Muscle layer of colon (tissue), 2 donors: ENCODE measurements around the gene LAMC2.

Experiments used
- H3K27ac ChIP-seq: one replicate; pipeline ENCODE4 v1.7.0; 2013; ENCODE audit warnings: low read depth, mild to moderate bottlenecking, low read length, moderate library complexity
- H3K27me3 ChIP-seq, 2 donors: one replicate each; pipeline ENCODE4 v1.7.0; 2013; ENCODE audit warnings: low read length in 2 of 2, mild to moderate bottlenecking in 2 of 2; ENCODE audit not compliant: insufficient read depth in 2 of 2, control insufficient read depth in 1 of 2
- H3K36me3 ChIP-seq: one replicate; pipeline ENCODE4 v1.7.0; 2013; ENCODE audit warnings: mild to moderate bottlenecking, low read length; ENCODE audit not compliant: insufficient read depth
- H3K4me1 ChIP-seq: one replicate; pipeline ENCODE4 v1.7.0; 2013; ENCODE audit warnings: mild to moderate bottlenecking, low read length; ENCODE audit not compliant: insufficient read depth
- H3K4me3 ChIP-seq, 2 donors: one replicate each; pipeline ENCODE4 v1.7.0; 2013; ENCODE audit warnings: low read length in 2 of 2, low read depth in 1 of 2, mild to moderate bottlenecking in 1 of 2, moderate library complexity in 1 of 2
- H3K9ac ChIP-seq: one replicate; pipeline ENCODE4 v1.7.0; 2013; ENCODE audit warnings: low read length
- H3K9me3 ChIP-seq: one replicate; pipeline ENCODE4 v1.7.0; 2013; ENCODE audit warnings: mild to moderate bottlenecking, low read length
- donor health status: abdominal sarcoma.
- donor health status: Adenocarcinoma of cecum.

LAMC2 gene

GRCh38 chr1:183168308-183168707 is 17.8 kb upstream of the LAMC2 start:
- Histone ChIP-seq H3K4me1 (no peaks in the 10 kb centered on the region), H3K27me3 (no peaks in the 10 kb centered on the region), H3K9ac (no peak overlapping the region), H3K4me3 (no peak overlapping the region), H3K27ac (no peak overlapping the region), H3K36me3 (no peaks in the 10 kb centered on the region), H3K9me3 (no peaks in the 10 kb centered on the region)

GRCh38 chr1:183173828-183174227 is 12.2 kb upstream of the LAMC2 start:
- H3K36me3 ChIP-seq: no peaks in the 10 kb centered on the region
- H3K9me3 ChIP-seq: no peaks in the 10 kb centered on the region
- no peak overlapping the region for H3K4me3 ChIP-seq
- H3K4me1 ChIP-seq: no peaks in the 10 kb centered on the region
- no peak overlapping the region for H3K9ac ChIP-seq
- no peak overlapping the region for H3K27ac ChIP-seq
- no peaks in the 10 kb centered on the region for H3K27me3 ChIP-seq

GRCh38 chr1:183175631-183176030 is 10.4 kb upstream of the LAMC2 start:
- H3K27me3 ChIP-seq: no peaks in the 10 kb centered on the region
- no peak overlapping the region for H3K9ac ChIP-seq
- H3K27ac ChIP-seq: no peak overlapping the region
- no peaks in the 10 kb centered on the region for H3K9me3 ChIP-seq
- H3K4me1 ChIP-seq: peaks cover 11% of the 10 kb centered on the region
- no peak overlapping the region for H3K4me3 ChIP-seq
- H3K36me3 ChIP-seq: no peaks in the 10 kb centered on the region

GRCh38 chr1:183178545-183178944 is 7.5 kb upstream of the LAMC2 start:
- Histone ChIP-seq H3K27ac (no peak overlapping the region), H3K9ac (no peak overlapping the region), H3K36me3 (no peaks in the 10 kb centered on the region), H3K4me1 (peaks cover 16% of the 10 kb centered on the region), H3K27me3 (no peaks in the 10 kb centered on the region), H3K4me3 (no peak overlapping the region), H3K9me3 (no peaks in the 10 kb centered on the region)

GRCh38 chr1:183179033-183179432 is 7.0 kb upstream of the LAMC2 start:
- Histone ChIP-seq H3K9me3 (no peaks in the 10 kb centered on the region), H3K4me3 (no peak overlapping the region), H3K36me3 (no peaks in the 10 kb centered on the region), H3K27me3 (no peaks in the 10 kb centered on the region), H3K9ac (no peak overlapping the region), H3K27ac (no peak overlapping the region), H3K4me1 (peaks cover 16% of the 10 kb centered on the region)

GRCh38 chr1:183180218-183180617 is 5.8 kb upstream of the LAMC2 start:
- no peak overlapping the region for H3K9ac ChIP-seq
- H3K4me3 ChIP-seq: no peak overlapping the region
- peaks cover 16% of the 10 kb centered on the region for H3K4me1 ChIP-seq
- H3K9me3 ChIP-seq: no peaks in the 10 kb centered on the region
- H3K27me3 ChIP-seq: no peaks in the 10 kb centered on the region
- H3K27ac ChIP-seq: peak overlapping the region; percentile 35
- no peaks in the 10 kb centered on the region for H3K36me3 ChIP-seq

GRCh38 chr1:183180634-183181056 is 5.4 kb upstream of the LAMC2 start:
- H3K27ac ChIP-seq: peak overlapping the region; percentile 35
- no peak overlapping the region for H3K9ac ChIP-seq
- H3K36me3 ChIP-seq: no peaks in the 10 kb centered on the region
- H3K4me1 ChIP-seq: peaks cover 16% of the 10 kb centered on the region
- no peak overlapping the region for H3K4me3 ChIP-seq
- no peaks in the 10 kb centered on the region for H3K9me3 ChIP-seq
- no peaks in the 10 kb centered on the region for H3K27me3 ChIP-seq

GRCh38 chr1:183186841-183187240 is 777 bp downstream of the LAMC2 start:
- Histone ChIP-seq H3K36me3 (no peaks in the 10 kb centered on the region), H3K9ac (no peak overlapping the region), H3K4me3 (no peak overlapping the region), H3K9me3 (no peaks in the 10 kb centered on the region), H3K27ac (no peak overlapping the region), H3K4me1 (no peaks in the 10 kb centered on the region), H3K27me3 (no peaks in the 10 kb centered on the region)

GRCh38 chr1:183188240-183188639 is 2.2 kb downstream of the LAMC2 start:
- Histone ChIP-seq H3K9me3 (no peaks in the 10 kb centered on the region), H3K9ac (no peak overlapping the region), H3K27me3 (no peaks in the 10 kb centered on the region), H3K36me3 (no peaks in the 10 kb centered on the region), H3K4me3 (no peak overlapping the region), H3K4me1 (no peaks in the 10 kb centered on the region), H3K27ac (no peak overlapping the region)

GRCh38 chr1:183191833-183192232 is 5.8 kb downstream of the LAMC2 start:
- no peak overlapping the region for H3K4me3 ChIP-seq
- H3K27ac ChIP-seq: no peak overlapping the region
- no peaks in the 10 kb centered on the region for H3K9me3 ChIP-seq
- no peaks in the 10 kb centered on the region for H3K36me3 ChIP-seq
- H3K4me1 ChIP-seq: no peaks in the 10 kb centered on the region
- no peak overlapping the region for H3K9ac ChIP-seq
- H3K27me3 ChIP-seq: no peaks in the 10 kb centered on the region

- H3K9me3 ChIP-seq: no peaks in the 10 kb centered on the region
- no peak overlapping the region for H3K9ac ChIP-seq
These were observed 8.0 kb downstream of the LAMC2 start for GRCh38 chr1:183193963-183194525.

GRCh38 chr1:183194527-183195141 is 8.6 kb downstream of the LAMC2 start:
- no peak overlapping the region for H3K4me3 ChIP-seq
- H3K9ac ChIP-seq: no peak overlapping the region
- no peaks in the 10 kb centered on the region for H3K36me3 ChIP-seq
- H3K27ac ChIP-seq: no peak overlapping the region
- H3K9me3 ChIP-seq: no peaks in the 10 kb centered on the region
- H3K27me3 ChIP-seq: no peaks in the 10 kb centered on the region
- peaks cover 9% of the 10 kb centered on the region for H3K4me1 ChIP-seq

More at GRCh38 chr1:183193963-183194525, 8.0 kb downstream of the LAMC2 start:
- Histone ChIP-seq H3K4me1 (peaks cover 9% of the 10 kb centered on the region), H3K27me3 (no peaks in the 10 kb centered on the region), H3K4me3 (no peak overlapping the region), H3K36me3 (no peaks in the 10 kb centered on the region), H3K27ac (no peak overlapping the region)
